Dendritic cell treated with granulocyte-macrophage colony-stimulating factor and Interleukin-4, amounts not matched to agents 40 ng/mL and 50 ng/mL, for 4 days (primary cell): Measurements from ENCODE around the gene FAT2.

Experiments used
- H3K27ac Mint-ChIP-seq: one replicate; pipeline ENCODE4 v1.8.0; 2022; ENCODE audit warnings: mild to moderate bottlenecking, mixed read lengths
- H3K27me3 Mint-ChIP-seq: one replicate; pipeline ENCODE4 v1.8.0; 2022; ENCODE audit warnings: mild to moderate bottlenecking, mixed read lengths
- H3K36me3 Mint-ChIP-seq: one replicate; pipeline ENCODE4 v1.8.0; 2022; ENCODE audit warnings: low read depth, mixed read lengths
- H3K4me1 Mint-ChIP-seq: one replicate; pipeline ENCODE4 v1.8.0; 2022; ENCODE audit warnings: low read depth, mixed read lengths
- H3K4me3 Mint-ChIP-seq: one replicate; pipeline ENCODE4 v1.8.0; 2022; ENCODE audit warnings: mild to moderate bottlenecking, moderate library complexity, mixed read lengths
- H3K9me3 Mint-ChIP-seq: one replicate; pipeline ENCODE4 v1.8.0; 2022; ENCODE audit warnings: mixed read lengths
- intact Hi-C: fragments of 100-400 bp; cut with micrococcal nuclease; formaldehyde crosslinking; loops from one replicate; pipeline ENCODE4 v1.15.0; 2022

FAT2 gene

GRCh38 chr5:151622367-151623088 lies 31.4 kb upstream of the FAT2 start:
- H3K27ac Mint-ChIP-seq: no peak overlapping the region
- no peak overlapping the region for H3K4me3 Mint-ChIP-seq
- H3K4me1 Mint-ChIP-seq: no peaks in the 10 kb centered on the region
- no peaks in the 10 kb centered on the region for H3K36me3 Mint-ChIP-seq
- intact Hi-C loops: no loop called here
- no peaks in the 10 kb centered on the region for H3K9me3 Mint-ChIP-seq
- peaks cover 9% of the 10 kb centered on the region for H3K27me3 Mint-ChIP-seq

- Mint-ChIP-seq H3K4me3 (no peak overlapping the region), H3K27ac (no peak overlapping the region), H3K27me3 (peaks cover 16% of the 10 kb centered on the region), H3K4me1 (no peaks in the 10 kb centered on the region), H3K9me3 (no peaks in the 10 kb centered on the region), H3K36me3 (no peaks in the 10 kb centered on the region)
- intact Hi-C loops: no loop called here
Observed at GRCh38 chr5:151620461-151620840, 29.3 kb upstream of the FAT2 start.

- no peak overlapping the region for H3K4me3 Mint-ChIP-seq
- H3K27me3 Mint-ChIP-seq: peaks cover 16% of the 10 kb centered on the region
- no peak overlapping the region for H3K27ac Mint-ChIP-seq
- H3K36me3 Mint-ChIP-seq: no peaks in the 10 kb centered on the region
- no peaks in the 10 kb centered on the region for H3K9me3 Mint-ChIP-seq
- intact Hi-C loops: no loop called here
- no peaks in the 10 kb centered on the region for H3K4me1 Mint-ChIP-seq
Observed at GRCh38 chr5:151619812-151620460, 28.8 kb upstream of the FAT2 start.

- Mint-ChIP-seq H3K9me3 (no peaks in the 10 kb centered on the region), H3K27ac (no peak overlapping the region), H3K27me3 (peaks cover 16% of the 10 kb centered on the region), H3K4me3 (no peak overlapping the region), H3K4me1 (no peaks in the 10 kb centered on the region), H3K36me3 (no peaks in the 10 kb centered on the region)
- intact Hi-C loops: no loop called here
Observed at GRCh38 chr5:151618907-151619306, 27.8 kb upstream of the FAT2 start.

GRCh38 chr5:151617841-151618710 lies 26.9 kb upstream of the FAT2 start:
- H3K9me3 Mint-ChIP-seq: no peaks in the 10 kb centered on the region
- peaks cover 20% of the 10 kb centered on the region for H3K27me3 Mint-ChIP-seq
- H3K4me1 Mint-ChIP-seq: no peaks in the 10 kb centered on the region
- H3K4me3 Mint-ChIP-seq: no peak overlapping the region
- H3K36me3 Mint-ChIP-seq: no peaks in the 10 kb centered on the region
- intact Hi-C loops: no loop called here
- no peak overlapping the region for H3K27ac Mint-ChIP-seq

GRCh38 chr5:151617383-151617840 lies 26.3 kb upstream of the FAT2 start:
- H3K9me3 Mint-ChIP-seq: no peaks in the 10 kb centered on the region
- H3K36me3 Mint-ChIP-seq: no peaks in the 10 kb centered on the region
- peaks cover 3% of the 10 kb centered on the region for H3K4me1 Mint-ChIP-seq
- no peak overlapping the region for H3K27ac Mint-ChIP-seq
- H3K27me3 Mint-ChIP-seq: peaks cover 21% of the 10 kb centered on the region
- H3K4me3 Mint-ChIP-seq: no peak overlapping the region
- intact Hi-C loops: no loop called here

- H3K4me3 Mint-ChIP-seq: no peak overlapping the region
- intact Hi-C loops: no loop called here
- H3K4me1 Mint-ChIP-seq: peaks cover 4% of the 10 kb centered on the region
- peaks cover 13% of the 10 kb centered on the region for H3K27me3 Mint-ChIP-seq
- H3K27ac Mint-ChIP-seq: no peak overlapping the region
- no peaks in the 10 kb centered on the region for H3K36me3 Mint-ChIP-seq
- H3K9me3 Mint-ChIP-seq: no peaks in the 10 kb centered on the region
Observed at GRCh38 chr5:151615431-151615830, 24.3 kb upstream of the FAT2 start.

GRCh38 chr5:151614565-151614964 lies 23.4 kb upstream of the FAT2 start:
- H3K4me1 Mint-ChIP-seq: peaks cover 4% of the 10 kb centered on the region
- no peak overlapping the region for H3K27ac Mint-ChIP-seq
- H3K9me3 Mint-ChIP-seq: no peaks in the 10 kb centered on the region
- intact Hi-C loops: no loop called here
- H3K36me3 Mint-ChIP-seq: no peaks in the 10 kb centered on the region
- no peak overlapping the region for H3K4me3 Mint-ChIP-seq
- peaks cover 17% of the 10 kb centered on the region for H3K27me3 Mint-ChIP-seq

GRCh38 chr5:151612689-151613427 lies 21.7 kb upstream of the FAT2 start:
- Mint-ChIP-seq H3K4me3 (no peak overlapping the region), H3K4me1 (peaks cover 4% of the 10 kb centered on the region), H3K27ac (no peak overlapping the region)

GRCh38 chr5:151611127-151611775 lies 20.1 kb upstream of the FAT2 start:
- Mint-ChIP-seq H3K4me3 (no peak overlapping the region), H3K4me1 (peaks cover 4% of the 10 kb centered on the region)

More at GRCh38 chr5:151612689-151613427, 21.7 kb upstream of the FAT2 start:
- intact Hi-C loops: no loop called here
- H3K36me3 Mint-ChIP-seq: no peaks in the 10 kb centered on the region
- H3K27me3 Mint-ChIP-seq: peaks cover 15% of the 10 kb centered on the region
- H3K9me3 Mint-ChIP-seq: no peaks in the 10 kb centered on the region

GRCh38 chr5:151608522-151608921 lies 17.4 kb upstream of the FAT2 start:
- intact Hi-C loops: no loop called here
- H3K27me3 Mint-ChIP-seq: peaks cover 24% of the 10 kb centered on the region
- H3K36me3 Mint-ChIP-seq: no peaks in the 10 kb centered on the region
- peaks cover 4% of the 10 kb centered on the region for H3K4me1 Mint-ChIP-seq
- H3K4me3 Mint-ChIP-seq: no peak overlapping the region
- no peaks in the 10 kb centered on the region for H3K9me3 Mint-ChIP-seq
- no peak overlapping the region for H3K27ac Mint-ChIP-seq

More at GRCh38 chr5:151611127-151611775, 20.1 kb upstream of the FAT2 start:
- peaks cover 13% of the 10 kb centered on the region for H3K27me3 Mint-ChIP-seq
- no peak overlapping the region for H3K27ac Mint-ChIP-seq
- H3K36me3 Mint-ChIP-seq: no peaks in the 10 kb centered on the region
- no peaks in the 10 kb centered on the region for H3K9me3 Mint-ChIP-seq
- intact Hi-C loops: no loop called here

GRCh38 chr5:151607304-151607703 lies 16.2 kb upstream of the FAT2 start:
- Mint-ChIP-seq H3K27ac (no peak overlapping the region), H3K4me3 (no peak overlapping the region), H3K36me3 (no peaks in the 10 kb centered on the region), H3K27me3 (peaks cover 20% of the 10 kb centered on the region), H3K4me1 (peaks cover under 1% of the 10 kb centered on the region), H3K9me3 (no peaks in the 10 kb centered on the region)
- intact Hi-C loops: no loop called here

GRCh38 chr5:151605559-151605958 lies 14.4 kb upstream of the FAT2 start:
- peaks cover 26% of the 10 kb centered on the region for H3K27me3 Mint-ChIP-seq
- no peaks in the 10 kb centered on the region for H3K9me3 Mint-ChIP-seq
- no peak overlapping the region for H3K27ac Mint-ChIP-seq
- H3K36me3 Mint-ChIP-seq: no peaks in the 10 kb centered on the region
- intact Hi-C loops: no loop called here
- no peak overlapping the region for H3K4me3 Mint-ChIP-seq
- H3K4me1 Mint-ChIP-seq: no peaks in the 10 kb centered on the region
